HG03045 (cell line): Measurements from ENCODE around the gene DGLUCY.
"Not testable (repeated sequence)": the region's sequence is repeated elsewhere in the genome, so short reads cannot be mapped to it uniquely, and the experiment has no call there.

Experiments used
- ATAC-seq: cut with Tn5 transposase; IDR thresholded peaks from one replicate; pipeline ENCODE4 v1.9.1; 2021; ENCODE audit warnings: mild to moderate bottlenecking, moderate library complexity; ENCODE audit not compliant: unreplicated experiment

Gene DGLUCY

DNA sequence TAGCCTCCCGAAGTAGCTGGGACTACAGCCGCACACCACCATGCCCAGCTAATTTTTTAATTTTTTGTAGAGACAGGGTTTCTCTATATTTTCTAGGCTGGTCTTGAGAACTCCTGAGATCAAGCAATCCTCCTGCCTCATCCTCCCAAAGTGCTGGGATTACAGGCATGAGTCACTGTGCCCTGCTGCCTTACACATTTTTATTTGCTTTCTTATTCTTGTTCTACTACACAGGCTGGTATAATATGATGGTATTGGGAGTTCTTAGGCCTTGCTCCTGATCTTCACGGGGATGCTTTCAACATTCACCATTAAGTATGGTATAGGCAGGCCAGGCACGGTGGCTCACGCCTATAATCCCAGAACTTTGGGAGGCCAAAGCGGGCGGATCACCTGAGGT is 21.2 kb downstream of the DGLUCY start:
- ATAC-seq = no peak

DNA sequence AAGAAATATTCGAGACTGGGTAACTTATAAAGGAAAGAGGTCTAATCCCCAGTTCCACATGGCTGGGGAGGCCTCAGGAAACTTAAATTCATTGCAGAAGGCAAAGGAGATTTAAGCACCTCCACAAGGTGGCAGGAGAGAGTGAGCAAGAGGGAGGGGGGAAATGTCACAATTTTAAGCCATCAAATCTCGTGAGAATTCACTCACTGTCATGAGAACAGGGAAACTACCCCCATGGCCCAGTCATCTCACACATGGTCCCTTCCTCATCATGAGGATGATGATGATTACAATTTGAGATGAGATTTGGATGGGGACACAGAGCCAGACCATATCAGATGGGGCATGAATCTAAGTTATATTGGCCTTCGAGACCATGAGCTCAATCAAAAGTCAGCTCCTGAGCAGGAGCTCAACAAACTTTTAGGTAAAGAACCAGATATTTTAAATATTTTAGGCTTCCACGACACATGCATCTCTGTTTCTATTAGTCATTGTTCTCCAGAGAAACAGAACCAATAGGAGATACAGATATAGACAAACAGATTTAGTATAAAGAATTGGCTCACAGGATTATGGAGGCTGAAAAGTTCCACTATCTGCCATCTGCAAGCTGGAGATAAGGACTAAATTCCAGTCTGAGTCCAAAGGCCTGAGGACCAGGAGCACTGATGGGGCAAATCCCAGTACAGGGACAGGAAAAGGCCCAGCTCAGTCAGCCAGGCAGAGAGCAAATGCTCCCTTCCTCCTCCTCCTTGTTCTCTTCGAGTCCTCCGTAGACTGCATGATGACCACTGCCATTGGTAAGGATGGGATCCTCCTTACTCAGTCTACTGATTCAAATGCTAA is 24.9 kb downstream of the DGLUCY start:
- no peak for ATAC-seq

DNA sequence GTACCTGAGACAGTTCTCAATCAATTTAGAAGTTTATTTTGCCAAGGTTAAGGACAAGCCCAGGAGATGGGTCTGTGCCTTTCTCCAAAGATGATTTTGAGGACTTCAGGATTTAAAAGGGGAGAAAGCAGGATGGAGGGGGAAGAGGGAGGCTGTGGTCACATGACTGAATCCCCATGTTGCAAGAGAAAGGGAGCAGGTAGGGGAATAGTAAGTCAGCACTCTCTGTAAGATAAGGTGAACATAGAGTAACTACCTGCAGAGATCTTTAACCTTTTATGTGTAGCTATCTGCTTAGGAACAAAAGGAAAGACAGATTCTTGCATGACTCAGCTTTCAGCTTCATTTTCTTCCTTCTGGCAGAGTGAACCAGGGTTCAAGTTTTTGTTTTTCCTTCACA is 25.9 kb downstream of the DGLUCY start:
- no peak for ATAC-seq

DNA sequence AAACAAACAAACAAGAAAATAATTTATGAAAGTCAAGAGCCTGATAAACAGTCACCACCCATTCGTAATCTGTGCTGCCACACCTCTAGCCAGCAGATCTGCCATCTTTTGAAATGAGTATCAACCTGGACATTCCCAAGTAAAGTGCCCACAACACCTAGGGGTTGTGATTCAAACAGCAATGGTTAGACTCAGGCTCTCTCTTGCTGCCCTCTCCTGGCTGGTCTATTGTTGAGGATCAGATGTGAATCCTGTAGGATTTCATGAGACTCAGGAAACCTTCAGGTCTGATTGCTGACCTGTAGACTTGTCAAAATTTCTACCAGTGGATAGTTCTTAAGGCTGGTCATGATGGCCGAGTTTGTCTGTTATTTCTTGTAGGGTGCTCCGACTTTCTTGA is 26.8 kb downstream of the DGLUCY start:
- no peak for ATAC-seq

DNA sequence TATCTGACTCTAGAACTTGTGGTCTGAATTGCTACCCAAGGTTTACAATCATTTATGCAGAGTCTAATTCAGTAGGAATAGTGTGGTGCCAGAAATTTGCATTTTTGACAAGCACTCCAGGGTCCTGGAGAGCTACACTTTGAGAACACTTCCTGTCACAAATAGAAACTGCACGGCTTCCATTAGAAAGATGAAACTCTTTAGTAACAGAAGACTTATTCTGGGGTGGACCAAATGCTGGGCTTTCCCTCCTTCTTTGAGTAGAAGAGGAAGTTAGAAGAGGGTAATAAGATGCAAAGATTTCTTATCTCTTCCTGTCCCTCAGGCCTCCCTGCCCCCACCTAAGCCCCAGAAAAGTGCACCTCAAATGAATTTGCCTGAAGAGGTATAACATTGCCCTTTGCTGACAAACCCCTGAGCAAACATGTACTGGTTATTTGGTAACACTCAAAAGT is 28.4 kb downstream of the DGLUCY start:
- ATAC-seq = peak; percentile 70

DNA sequence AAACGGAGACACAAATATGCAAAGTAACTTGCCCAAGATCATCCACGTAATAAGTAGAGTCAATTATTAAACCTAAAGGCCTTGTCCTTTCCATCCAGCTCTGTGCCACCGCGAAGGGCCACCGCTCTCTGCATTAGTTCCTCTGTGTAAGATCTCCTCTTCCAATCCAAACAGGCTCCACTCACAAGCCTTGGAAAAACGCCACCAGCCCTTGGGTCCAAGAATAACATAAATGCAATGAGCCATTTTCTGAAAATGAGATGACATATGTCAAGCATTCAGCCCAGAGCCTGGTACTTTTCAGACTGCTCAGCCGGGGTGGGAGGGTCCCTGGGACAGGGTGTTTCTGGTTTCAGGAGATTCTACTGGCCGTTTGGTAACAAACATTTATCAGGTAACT is 30.0 kb downstream of the DGLUCY start:
- ATAC-seq = no peak

DNA sequence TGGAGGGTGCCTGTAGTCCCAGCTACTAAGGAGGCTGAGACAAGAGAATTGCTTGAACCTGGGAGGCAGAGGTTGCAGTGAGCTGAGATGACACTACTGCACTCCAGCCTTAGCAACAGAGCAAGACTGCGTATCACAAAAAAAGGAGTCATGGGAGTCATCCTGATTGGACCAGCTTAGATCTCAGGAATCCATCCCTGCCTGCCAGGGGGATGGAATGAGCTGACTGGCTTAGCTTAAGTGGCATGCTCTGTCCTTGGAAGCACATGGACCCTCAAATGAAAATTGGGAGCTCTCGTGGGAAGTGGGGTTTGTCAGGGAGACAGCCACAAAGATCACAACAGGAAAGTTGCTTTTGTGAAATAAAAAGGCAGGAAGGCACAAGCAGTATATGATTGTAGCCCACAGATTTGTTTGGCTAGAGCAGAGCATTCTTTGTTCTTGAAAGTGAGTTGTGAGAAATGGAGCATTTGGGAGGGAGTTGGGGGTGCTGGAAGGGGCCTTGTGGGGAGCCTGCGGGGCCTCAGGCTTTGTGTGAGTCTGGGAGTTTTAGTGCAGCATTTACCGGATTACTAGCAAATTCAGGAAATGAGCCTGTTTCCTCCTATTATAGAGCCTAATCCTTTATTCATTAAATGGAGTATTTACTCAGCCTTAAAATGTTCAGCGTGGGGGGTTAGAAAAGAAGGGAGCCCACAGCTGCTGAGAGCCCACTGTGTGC is 30.7 kb downstream of the DGLUCY start:
- no peak for ATAC-seq

DNA sequence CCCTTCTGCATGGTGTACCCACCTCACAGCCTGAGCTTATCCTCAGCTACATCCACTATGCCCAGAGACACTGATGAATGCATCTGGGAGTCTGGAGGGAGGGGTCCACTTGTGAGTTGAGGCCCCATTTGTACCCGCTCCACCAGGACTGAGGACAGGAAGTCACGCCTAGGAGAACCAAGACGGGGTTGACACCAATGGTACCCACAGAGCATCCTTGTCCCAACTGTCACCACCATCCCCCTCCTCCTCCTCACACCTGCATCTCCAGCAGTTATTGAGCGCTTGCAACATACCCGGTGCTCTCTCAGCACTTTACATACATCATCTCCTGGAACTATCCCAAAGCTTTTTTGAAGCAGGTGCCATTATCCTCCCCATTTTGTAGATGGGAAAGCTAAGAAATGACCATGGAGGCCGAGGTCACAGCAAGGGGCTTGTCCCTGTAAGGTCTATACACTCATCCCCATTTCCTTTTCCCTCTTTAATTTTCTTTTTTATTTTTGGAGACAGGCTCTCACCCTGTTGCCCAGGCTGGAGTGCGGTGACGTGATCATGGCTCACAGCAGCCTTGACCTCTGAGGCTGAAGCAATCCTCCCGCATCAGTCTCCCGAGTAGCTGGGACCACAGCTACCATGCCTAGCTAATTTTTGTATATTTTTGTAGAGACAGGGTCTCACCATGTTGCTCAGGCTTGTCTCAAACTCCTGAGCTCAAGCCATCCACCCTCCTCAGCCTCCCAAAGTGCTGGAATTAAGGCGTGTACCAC is 31.7 kb downstream of the DGLUCY start:
- no peak for ATAC-seq

DNA sequence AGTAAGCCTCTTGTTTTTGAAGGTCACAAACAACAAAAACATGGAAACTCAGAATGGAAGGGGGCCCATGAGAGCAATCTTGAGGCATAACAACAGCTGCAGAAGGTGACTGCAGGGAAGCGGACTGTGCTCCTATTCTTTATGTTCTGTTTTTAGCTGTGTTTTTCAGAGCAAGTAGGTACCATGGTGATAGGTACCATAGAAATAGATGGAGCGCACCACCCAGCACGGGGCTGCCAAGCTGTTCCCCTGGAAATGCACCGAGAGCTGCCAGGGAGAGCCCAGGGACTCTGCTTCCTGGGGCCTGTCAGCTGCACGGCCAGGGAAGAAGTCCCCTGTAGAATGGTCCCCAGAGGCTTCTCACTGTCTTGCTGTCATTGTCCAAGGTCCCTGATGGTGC is 32.8 kb downstream of the DGLUCY start:
- no peak for ATAC-seq

DNA sequence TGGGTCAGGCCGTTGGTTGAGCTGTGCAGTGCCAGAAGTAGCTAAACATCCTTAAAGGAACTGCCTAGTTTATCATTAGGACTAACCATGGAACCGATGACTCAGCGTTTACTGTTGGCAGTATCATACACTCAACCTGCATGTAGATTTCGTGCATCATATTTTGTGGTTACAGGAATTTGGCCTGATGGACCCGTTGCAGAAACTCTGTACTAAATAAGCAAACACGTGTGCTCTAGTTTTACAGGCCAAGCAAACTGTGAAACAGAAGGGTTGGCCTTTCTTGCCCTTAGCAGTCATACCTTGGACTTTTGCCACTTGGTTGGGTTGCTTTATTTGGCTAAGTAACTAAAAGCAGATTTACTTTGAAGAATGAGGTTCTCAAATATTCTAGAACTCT is 35.6 kb downstream of the DGLUCY start:
- ATAC-seq = no peak

DNA sequence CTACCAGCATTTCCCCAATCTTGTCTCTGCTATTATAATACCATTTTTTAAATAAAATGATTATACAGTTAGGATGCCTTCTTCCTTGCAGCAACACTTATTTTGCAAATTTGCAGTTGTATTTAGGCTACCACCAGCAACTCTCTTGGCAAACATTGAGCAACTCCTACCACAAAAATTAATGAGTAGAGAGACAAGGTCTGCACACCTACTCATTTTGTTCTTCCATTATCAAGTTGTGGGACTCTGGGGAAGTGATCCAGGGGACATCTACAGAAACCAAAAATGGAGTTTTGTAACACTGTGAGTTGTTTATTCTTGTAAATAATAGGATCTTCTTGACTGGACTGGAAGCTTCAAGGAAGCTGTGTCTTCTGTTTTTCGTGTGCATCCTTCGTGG is 38.6 kb downstream of the DGLUCY start:
- no peak for ATAC-seq

DNA sequence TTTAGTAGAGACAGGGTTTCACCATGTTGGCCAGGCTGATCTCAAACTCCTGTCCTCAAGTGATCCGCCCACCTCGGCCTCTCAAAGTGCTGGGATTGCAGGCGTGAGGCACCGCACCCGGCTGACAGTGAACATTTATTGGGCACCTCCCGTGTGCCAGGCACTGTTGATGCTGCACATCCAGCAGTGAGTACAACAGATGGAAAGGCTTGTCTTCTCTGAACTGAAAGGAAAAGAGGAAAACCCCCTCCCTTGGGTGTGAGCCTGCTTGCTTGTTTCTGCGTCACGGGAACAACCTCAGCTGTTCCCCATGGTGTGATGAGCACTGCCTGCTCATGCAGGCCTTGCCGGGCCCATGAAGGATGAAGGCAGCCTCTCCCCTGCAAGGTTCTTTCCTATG is 39.5 kb downstream of the DGLUCY start:
- no peak for ATAC-seq

DNA sequence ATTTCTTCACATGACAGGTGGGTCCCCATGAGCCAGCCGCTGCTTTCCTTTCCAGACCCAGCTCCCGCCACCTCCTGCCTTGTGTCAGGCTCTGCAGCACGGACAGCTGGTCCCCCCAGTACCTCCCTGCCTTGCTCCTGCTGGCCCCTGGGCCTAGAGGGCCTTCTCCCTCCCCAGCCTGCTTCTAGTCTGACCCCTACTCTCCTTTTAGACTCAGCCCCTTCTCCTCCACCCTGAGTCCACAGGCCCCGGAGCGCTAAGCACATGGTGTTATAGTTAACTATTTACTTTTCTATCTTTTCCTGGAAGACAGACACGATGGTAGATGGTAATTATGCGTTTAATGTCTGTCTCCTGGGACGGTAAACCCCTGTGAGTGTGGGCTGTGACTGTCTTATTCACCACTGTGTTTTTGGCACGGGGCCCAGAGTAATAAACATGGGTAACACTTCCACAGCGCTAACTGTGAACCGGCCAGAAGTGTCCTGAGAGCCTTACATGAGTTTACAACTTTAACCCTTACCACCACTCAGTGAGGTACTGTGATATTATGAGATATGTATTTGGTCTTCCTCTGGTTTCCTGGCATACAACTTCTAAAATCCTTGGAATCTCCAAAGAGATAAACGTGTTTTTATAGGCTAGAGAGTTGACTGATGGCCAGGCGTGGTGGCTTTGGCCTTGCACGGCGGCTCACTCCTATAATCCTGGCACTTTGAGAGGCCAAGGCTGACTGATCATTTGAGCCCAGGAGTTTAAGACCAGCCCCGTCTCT is 41.2 kb downstream of the DGLUCY start:
- no peak for ATAC-seq

DNA sequence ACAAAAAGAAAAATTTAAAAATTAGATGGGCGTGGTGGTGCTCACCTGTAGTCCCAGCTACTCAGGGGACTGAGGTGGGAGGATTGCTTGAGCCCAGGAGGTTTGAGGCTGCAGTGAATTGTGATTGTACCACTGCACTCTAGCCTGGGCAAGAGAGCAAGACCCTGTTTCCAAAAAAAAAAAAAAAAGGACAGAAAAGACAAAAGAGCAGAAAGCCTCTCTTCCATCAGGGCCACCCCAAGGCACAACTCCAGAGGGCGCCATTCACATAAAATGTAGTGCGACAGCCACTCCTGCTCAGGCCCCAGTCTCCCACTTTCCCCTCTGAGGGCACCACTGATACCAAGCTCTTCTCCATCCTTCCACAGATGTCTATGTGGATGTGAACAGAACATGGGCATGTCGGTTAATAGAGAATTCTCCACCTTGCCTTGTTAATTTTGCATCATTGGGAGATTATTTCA is 41.8 kb downstream of the DGLUCY start:
- no peak for ATAC-seq

DNA sequence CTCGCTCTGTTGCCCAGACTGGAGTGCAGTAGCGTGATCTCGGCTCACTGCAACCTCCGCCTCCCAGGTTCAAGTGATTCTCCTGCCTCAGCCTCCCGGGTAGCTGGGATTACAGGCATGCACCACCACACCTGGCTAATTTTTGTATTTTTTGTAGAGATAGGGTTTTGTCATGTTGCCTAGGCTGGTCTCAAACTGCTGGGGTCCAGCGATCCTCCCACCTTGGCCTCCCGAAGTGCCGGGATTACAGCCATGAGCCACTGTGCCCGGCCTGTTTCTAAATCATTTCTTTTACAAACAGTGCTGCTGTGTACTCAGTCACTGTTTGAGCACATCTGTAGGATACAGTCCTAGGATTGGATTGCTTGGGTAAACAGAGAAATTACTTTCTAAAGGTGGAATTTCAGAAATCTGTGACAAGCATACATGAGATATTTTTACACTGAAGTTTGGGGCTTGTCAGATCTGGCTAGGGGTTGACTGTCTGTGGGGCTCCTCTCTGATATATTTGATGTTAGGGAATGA is 42.3 kb downstream of the DGLUCY start:
- not testable (repeated sequence) for ATAC-seq

DNA sequence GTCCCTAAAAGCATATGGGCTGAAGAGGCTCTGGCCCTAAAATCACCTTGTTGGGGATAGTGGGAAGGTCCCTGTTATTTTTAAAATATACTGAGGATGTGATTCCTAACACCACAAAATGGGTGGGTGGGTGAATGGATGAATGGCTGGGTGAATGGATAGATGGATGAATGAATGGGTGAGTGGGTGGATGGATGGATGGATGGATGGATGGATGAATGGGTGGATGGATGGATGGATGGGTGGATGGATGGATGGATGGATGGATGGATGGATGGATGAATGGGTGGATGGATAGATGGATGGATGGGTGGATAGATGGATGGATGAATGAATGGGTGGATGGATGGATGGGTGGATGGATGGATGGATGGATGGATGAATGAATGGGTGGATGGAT is 43.0 kb downstream of the DGLUCY start:
- ATAC-seq = not testable (repeated sequence)

DNA sequence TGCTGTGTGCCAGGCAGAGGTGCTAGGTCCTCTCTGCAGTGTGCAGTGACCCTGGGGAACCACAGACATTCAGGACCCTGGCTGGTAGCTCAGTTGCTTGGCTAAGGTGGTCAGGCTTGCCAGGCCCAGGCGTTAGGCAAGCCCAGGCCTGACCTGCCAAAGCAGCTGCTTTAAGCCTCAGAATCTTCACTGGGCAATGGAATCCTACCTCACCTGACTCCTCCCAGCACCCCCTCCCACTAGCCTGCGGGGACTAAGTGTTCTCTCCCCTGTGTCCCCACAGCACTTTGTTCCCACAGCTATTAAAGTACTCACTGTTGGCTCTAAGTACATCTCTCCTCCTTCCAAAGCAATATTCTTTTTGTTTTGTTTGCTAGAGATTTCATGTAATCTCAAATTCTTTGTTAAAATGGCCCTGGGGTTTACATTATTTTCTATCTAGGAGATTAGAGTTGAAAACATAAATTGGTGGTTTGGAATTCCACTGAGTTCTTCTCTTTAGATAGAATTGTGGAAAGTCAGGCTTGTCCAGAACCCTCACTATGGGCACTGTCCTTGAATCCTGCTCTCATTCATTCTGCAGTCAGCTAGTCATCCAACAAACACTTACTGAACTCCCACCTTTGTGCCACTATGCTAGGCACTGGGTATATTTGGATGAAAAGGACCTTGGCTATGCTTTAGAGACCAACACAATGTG is 44.4 kb downstream of the DGLUCY start:
- ATAC-seq = no peak

DNA sequence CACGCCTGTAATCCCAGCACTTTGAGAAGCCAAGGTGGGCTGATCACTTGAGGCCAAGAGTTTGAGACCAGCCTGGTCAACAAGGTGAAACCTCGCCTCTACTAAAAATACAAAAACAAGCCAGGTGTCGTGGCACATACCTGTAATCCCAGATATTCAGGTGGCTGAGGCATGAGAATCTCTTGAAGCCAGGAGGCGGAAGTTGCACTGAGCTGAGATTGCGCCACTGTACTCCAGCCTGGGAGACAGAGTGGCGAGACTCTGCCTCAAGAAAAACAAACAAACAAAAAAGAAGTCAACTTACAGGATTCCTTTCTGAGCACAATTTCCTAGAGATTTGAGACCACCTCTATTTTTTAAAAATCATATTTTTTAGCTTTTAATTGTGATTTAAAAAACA is 45.3 kb downstream of the DGLUCY start:
- ATAC-seq = no peak

DNA sequence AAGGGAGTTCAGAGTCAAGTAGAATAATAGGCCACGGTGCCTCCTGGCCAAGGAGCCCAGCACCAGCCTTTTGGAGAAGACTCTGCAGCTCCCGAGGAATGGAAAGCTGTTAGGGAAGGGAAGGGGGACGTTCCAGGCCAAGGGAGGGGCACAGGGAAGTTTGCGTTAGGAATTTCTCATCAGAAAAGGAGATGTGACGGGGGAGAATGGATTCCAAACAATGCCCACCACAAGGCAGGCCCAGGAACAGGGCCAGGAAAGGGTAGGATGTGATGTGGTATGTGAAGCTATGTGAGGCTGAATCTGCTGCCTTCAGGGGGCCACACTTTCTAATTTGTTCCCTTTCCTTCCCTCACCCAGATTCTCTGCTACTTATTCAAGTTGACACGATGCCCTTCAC is 46.0 kb downstream of the DGLUCY start:
- no peak for ATAC-seq

DNA sequence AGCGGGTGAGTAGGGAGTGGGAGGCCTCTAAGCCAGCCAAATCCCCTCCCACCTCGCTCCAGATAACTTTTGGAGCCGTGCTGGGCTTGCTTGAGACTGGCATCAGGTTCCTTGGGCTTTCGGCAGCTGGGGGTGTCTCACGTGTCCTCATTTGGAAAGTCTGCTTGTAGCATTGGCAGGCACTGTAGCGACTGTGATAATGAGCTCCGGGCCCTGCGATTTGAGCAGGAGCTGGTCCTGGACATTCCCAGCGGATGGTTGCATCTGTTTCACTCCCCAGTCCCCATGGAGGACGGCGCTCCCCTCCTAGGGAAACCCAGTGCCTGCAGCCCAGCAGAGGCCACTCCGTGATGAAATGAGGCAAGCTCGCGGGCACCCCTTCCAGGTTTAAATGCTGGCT is 49.4 kb downstream of the DGLUCY start:
- no peak for ATAC-seq
